HCT116 (cell line): Measurements from ENCODE around the gene WDR48. TPM values are rescaled to one million over a fixed set of nuclear protein-coding genes. Genes with fewer than 3 reads are reported as not detected.

Experiments
- ATAC-seq: fragments of 200-7000 bp; cut with Tn5 transposase; 2 replicates; pipeline ENCODE4 v1.9.1; 2020; ENCODE audit warnings: mild to moderate bottlenecking, moderate library complexity
- BruUV-seq: library from RNA; stranded (reverse); fragments of 400-500 nt; replicated peaks from 2 replicates; lab custom pipeline; 2021; lab: Mats Ljungman, UMichigan
- CTCF ChIA-PET: fragments of 300-600 bp; sonication (Branson Sonifier 250); formaldehyde crosslinking; loops from one replicate; lab custom pipeline; 2021; ENCODE audit warnings: antibody characterized with exemption; lab: Charles Lee
- POLR2A ChIA-PET: fragments of 300-600, 350-600 bp; sonication (Branson Sonifier 250); formaldehyde crosslinking; loops from one replicate; lab custom pipeline; 2021; ENCODE audit warnings: antibody characterized with exemption; lab: Charles Lee
- RAD21 ChIA-PET, 2 experiments: fragments of 300-600 bp; sonication (Branson Sonifier 250); formaldehyde crosslinking; loops; one replicate each; lab custom pipeline; 2023; ENCODE audit warnings: low total read pairs in 2 of 2; ENCODE audit not compliant: uncharacterized antibody in 2 of 2, unreplicated experiment in 2 of 2, low non-redundant PET in 1 of 2; lab: Charles Lee
- DNase-seq: peaks from one replicate; pipeline ENCODE4 v3.0.0-alpha.2; 2010; ENCODE audit warnings: low read depth, low spot score
- H2AFZ ChIP-seq: fragments of 200-600 bp; shearing (Covaris generic), sonication (generic); 2 replicates; pipeline ENCODE4 v1.6.1; 2017; ENCODE audit warnings: low read depth, mixed run types, mixed read lengths, antibody characterized with exemption, low read length; ENCODE audit not compliant: poor library complexity, severe bottlenecking
- H3K27ac ChIP-seq: 2 replicates; pipeline ENCODE4 v1.5.1; 2012; ENCODE audit warnings: low read depth, low read length
- H3K27me3 ChIP-seq: fragments of 200-600 bp; sonication (generic); 2 replicates; pipeline ENCODE4 v1.6.1; 2016; ENCODE audit warnings: mixed run types, low read length, mixed read lengths; ENCODE audit not compliant: insufficient read depth
- H3K36me3 ChIP-seq, 2 experiments: fragments of 200-500 bp in 1 of 2; fragments of 200-600 bp in 1 of 2; sonication (Bioruptor generic) in 1 of 2; sonication (generic) in 1 of 2; 2 replicates each; pipeline versions ENCODE4 v1.5.1 to v1.6.1; 2014 to 2016; ENCODE audit warnings: low read length in 2 of 2, inconsistent platforms in 1 of 2, mixed read lengths in 1 of 2, mixed run types in 1 of 2; ENCODE audit not compliant: insufficient read depth in 2 of 2, control insufficient read depth in 1 of 2
- H3K4me1 ChIP-seq, 2 experiments: fragments of 200-600 bp in 1 of 2; sonication (generic) in 1 of 2; 2 replicates each; pipeline versions ENCODE4 v1.5.1 to v1.6.1; 2012 to 2017; ENCODE audit warnings: low read length in 2 of 2, inconsistent platforms in 1 of 2, mild to moderate bottlenecking in 1 of 2, mixed read lengths in 1 of 2, mixed run types in 1 of 2, moderate library complexity in 1 of 2; ENCODE audit not compliant: insufficient read depth in 2 of 2, control insufficient read depth in 1 of 2
- H3K4me2 ChIP-seq: fragments of 200-600 bp; sonication (generic); 2 replicates; pipeline ENCODE4 v1.6.1; 2017; ENCODE audit warnings: mixed run types, low read length, mixed read lengths
- H3K4me3 ChIP-seq, 2 experiments: fragments of 200-600 bp in 1 of 2; sonication (generic) in 1 of 2; replicated peaks in 1 of 2; 2 replicates each; pipeline ENCODE4 v1.5.1; 2011 to 2016; ENCODE audit warnings: low read length in 2 of 2, control low read depth in 1 of 2, low read depth in 1 of 2, mild to moderate bottlenecking in 1 of 2, mixed read lengths in 1 of 2, mixed run types in 1 of 2
- H3K79me2 ChIP-seq: fragments of 200-600 bp; sonication (generic); 2 replicates; pipeline ENCODE4 v1.6.1; 2017; ENCODE audit warnings: mild to moderate bottlenecking, mixed run types, low read length, moderate library complexity, mixed read lengths; ENCODE audit not compliant: insufficient read depth
- H3K9ac ChIP-seq: fragments of 200-600 bp; sonication (generic); 2 replicates; pipeline ENCODE4 v1.6.1; 2016; ENCODE audit warnings: low read length, mixed read lengths
- H3K9me2 ChIP-seq: fragments of 200-600 bp; sonication (generic), shearing (Covaris generic); 2 replicates; pipeline ENCODE4 v1.6.1; 2017; ENCODE audit warnings: mixed run types, mild to moderate bottlenecking, moderate library complexity; ENCODE audit not compliant: insufficient read depth
- H3K9me3 ChIP-seq, 2 experiments: fragments of 200-500 bp in 1 of 2; fragments of 200-600 bp in 1 of 2; sonication (Bioruptor generic) in 1 of 2; sonication (generic) in 1 of 2; 2 replicates each; pipeline ENCODE4 v1.6.1; 2014 to 2017; ENCODE audit warnings: low read length in 2 of 2, mixed read lengths in 2 of 2, inconsistent platforms in 1 of 2, low read depth in 1 of 2, mild to moderate bottlenecking in 1 of 2, mixed run types in 1 of 2, moderate library complexity in 1 of 2; ENCODE audit not compliant: control insufficient read depth in 1 of 2, insufficient read depth in 1 of 2
- H4K20me1 ChIP-seq: fragments of 200-600 bp; sonication (generic), shearing (Covaris generic); 2 replicates; pipeline ENCODE4 v1.6.1; 2017; ENCODE audit warnings: mixed run types, mild to moderate bottlenecking, moderate library complexity; ENCODE audit not compliant: insufficient read depth
- CTCF ChIP-seq, 3 experiments: fragments of 200-600 bp in 1 of 3; sonication (generic) in 1 of 3; IDR thresholded peaks in 2 of 3; conservative IDR thresholded peaks in 1 of 3; 2 replicates each; pipeline ENCODE4 v1.5.1; 2012 to 2017; ENCODE audit warnings: low read depth in 2 of 3, low read length in 2 of 3, antibody characterized with exemption in 1 of 3, borderline replicate concordance in 1 of 3, control low read depth in 1 of 3, mild to moderate bottlenecking in 1 of 3, mixed read lengths in 1 of 3, mixed run types in 1 of 3, moderate library complexity in 1 of 3; ENCODE audit not compliant: insufficient read depth in 1 of 3
- ELF1 ChIP-seq: IDR thresholded peaks from 2 replicates; pipeline ENCODE4 v1.6.1; 2012; ENCODE audit warnings: low read depth, borderline replicate concordance
- JUND ChIP-seq: IDR thresholded peaks from 2 replicates; pipeline ENCODE4 v1.6.1; 2012
- POLR2AphosphoS5 ChIP-seq: IDR thresholded peaks from 2 replicates; pipeline ENCODE4 v1.6.1; 2011; ENCODE audit warnings: mild to moderate bottlenecking, low read depth, low read length, moderate library complexity
- RAD21 ChIP-seq: IDR thresholded peaks from 2 replicates; pipeline ENCODE4 v1.6.1; 2012; ENCODE audit warnings: low read depth, mild to moderate bottlenecking
- SIN3A ChIP-seq: IDR thresholded peaks from 2 replicates; pipeline ENCODE4 v1.6.1; 2012; ENCODE audit warnings: low read depth
- SP1 ChIP-seq: IDR thresholded peaks from 2 replicates; pipeline ENCODE4 v1.6.1; 2012; ENCODE audit warnings: low read depth
- ZFX ChIP-seq: fragments of 450-650 bp; IDR thresholded peaks from 2 replicates; pipeline ENCODE4 v1.6.1; 2017
- ZNF274 ChIP-seq: fragments of 200-500 bp; sonication (Bioruptor generic); IDR thresholded peaks from 2 replicates; pipeline ENCODE4 v1.6.1; 2014; ENCODE audit warnings: mild to moderate bottlenecking, low read depth, low read length, inconsistent platforms
- intact Hi-C: fragments of 100-400 bp; cut with micrococcal nuclease; formaldehyde crosslinking; loops from 2 replicates; pipeline ENCODE4 v1.10.0; 2022
- total RNA-seq: library from RNA; stranded (reverse); gene quantifications from one replicate; pipeline ENCODE4 v1.2.1, GENCODE V29; 2021; ENCODE audit not compliant: unreplicated experiment

Gene WDR48
- total RNA-seq, 1 experiment from 2014 or later, result 35.6 TPM

- no peaks in the 10 kb centered on the region for H3K27me3 ChIP-seq
- no peaks in the 10 kb centered on the region for H4K20me1 ChIP-seq
- H3K9me2 ChIP-seq, result no peaks in the 10 kb centered on the region
- BruUV-seq, result no TSS peak
- no peak overlapping the region for H3K27ac ChIP-seq
- no peak for ATAC-seq
- no peak overlapping the region for H3K4me2 ChIP-seq
- CTCF ChIA-PET, result interaction anchor here (1.2 kb wide), 1 partner anchor 178 kb away, joined by 3 read pairs; no protein-coding TSS in a partner anchor
- no peak overlapping the region for H2AFZ ChIP-seq
- peaks cover 16 to 23% of the 10 kb centered on the region in 2 experiments for H3K4me1 ChIP-seq
- intact Hi-C loops, result no loop called here
- TF ChIP-seq CTCF (IDR thresholded peaks at IDR 0.05 in 2 of 3, conservative IDR thresholded peaks at IDR 0.05 in 1 of 3; ENCODE audit: borderline replicate concordance in 1 of 3, insufficient read depth in 1 of 3, low read depth in 2 of 3, low read length in 2 of 3), result no peak
- no peaks in the 10 kb centered on the region for H3K9me3 ChIP-seq
- H3K4me3 ChIP-seq, result no peak overlapping the region
- POLR2A ChIA-PET, result no interaction called here
- DNase-seq, result no peak
- no peaks in the 10 kb centered on the region for H3K36me3 ChIP-seq
- RAD21 ChIA-PET, result no interaction called here
- H3K9ac ChIP-seq, result no peak overlapping the region
- peaks cover 14% of the 10 kb centered on the region; the same call in 1 of the 2 replicates for H3K79me2 ChIP-seq
Observed at GRCh38 chr3:39110041-39110639, 58.3 kb downstream of the WDR48 start.

GRCh38 chr3:39112113-39112512 lies 60.3 kb downstream of the WDR48 start:
- H4K20me1 ChIP-seq, result no peaks in the 10 kb centered on the region
- CTCF ChIA-PET, result no interaction called here
- no peak overlapping the region for H3K27ac ChIP-seq
- DNase-seq, result no peak
- no peak overlapping the region for H3K4me2 ChIP-seq
- H3K79me2 ChIP-seq, result no peaks in the 10 kb centered on the region; the same call in 1 of the 2 replicates
- peaks cover 6 to 10% of the 10 kb centered on the region in 2 experiments for H3K4me1 ChIP-seq
- POLR2A ChIA-PET, result no interaction called here
- no peaks in the 10 kb centered on the region for H3K36me3 ChIP-seq
- no TSS peak for BruUV-seq
- RAD21 ChIA-PET, result no interaction called here
- H3K27me3 ChIP-seq, result no peaks in the 10 kb centered on the region
- no peaks in the 10 kb centered on the region for H3K9me3 ChIP-seq
- no peak overlapping the region for H3K9ac ChIP-seq
- intact Hi-C loops, result no loop called here
- no peak for ATAC-seq
- H3K4me3 ChIP-seq, result no peak overlapping the region
- TF ChIP-seq ZNF274, result no peak
- no peak for TF ChIP-seq POLR2AphosphoS5
- TF ChIP-seq JUND, result no peak
- TF ChIP-seq RAD21, result no peak
- TF ChIP-seq SIN3A, result no peak
- no peak for TF ChIP-seq SP1
- no peak for TF ChIP-seq ZFX
- no peak for TF ChIP-seq ELF1
- H2AFZ ChIP-seq, result no peak overlapping the region
- no peaks in the 10 kb centered on the region for H3K9me2 ChIP-seq
